ENCODE measurements around the gene PTPRD.

- no peak for TF ChIP-seq CTCF (conservative IDR thresholded peaks at IDR 0.05; ENCODE audit: low read depth, low read length)
- no peak for TF ChIP-seq EZH2 (IDR thresholded peaks at IDR 0.05; ENCODE audit: borderline replicate concordance, low read depth, low read length, poor library complexity, severe bottlenecking)
These were observed 500.7 kb downstream of the PTPRD start for GRCh38 chr9:10112070-10112469.
